SK-MEL-5 (cell line): ENCODE results near the gene TRIM60. TPM values are rescaled to one million over a fixed set of nuclear protein-coding genes. Genes with fewer than 3 reads are reported as not detected.

Experiments
- small RNA-seq, 2 experiments: library from RNA; depleted of rRNA; stranded (forward); fragments of <200 nt; gene quantifications; one replicate each; pipeline ENCODE3, GENCODE V24; 2014
- total RNA-seq: library from RNA; depleted of rRNA; stranded (reverse); fragments of >200 nt; shearing (Covaris generic); gene quantifications from 2 replicates; pipeline ENCODE4 v1.2.3, GENCODE V29; 2014; rRNA removed

TRIM60 gene
- total RNA-seq, 1 experiment from 2014 or later, result not detected

Small RNAs within 50 kb of the gene (small RNA-seq; reads per million reads assigned to genes)
- 0 reads per million in 2 experiments for gene AC106872.12

Other genes starting within 250 kb of the TRIM60 start
- gene APELA, start 154.8 kb upstream of the TRIM60 start, total RNA-seq, result not detected in 2 replicates
- not detected in 2 replicates for gene TRIM61, start 54.3 kb upstream of the TRIM60 start, total RNA-seq
- gene TRIM75, start 21.9 kb downstream of the TRIM60 start, total RNA-seq, result not detected in 2 replicates
- 56.9 and 57.9 TPM in 2 replicates for gene TMEM192, start 80.9 kb downstream of the TRIM60 start, total RNA-seq
- gene KLHL2, start 175.6 kb downstream of the TRIM60 start, total RNA-seq, result 13.8 and 17.4 TPM in 2 replicates